ENCODE measurements around the gene LRCOL1.
A peak's percentile ranks its signal among the peaks of the same experiment; 100 is the strongest.

LRCOL1 gene

GRCh38 chr12:132560614-132561426 lies 49.6 kb downstream of the LRCOL1 start:
- Histone ChIP-seq H3K9me3 (ENCODE audit: control insufficient read depth in 5 of 5, low read length in 5 of 5) (no peaks in the 10 kb centered on the region), H3K27ac (ENCODE audit: low read depth, low read length) (no peak overlapping the region), H3K27me3 (ENCODE audit: control insufficient read depth in 5 of 5, insufficient read depth in 4 of 5, low read length in 5 of 5) (no peaks in the 10 kb centered on the region), H3K36me3 (ENCODE audit: control insufficient read depth in 5 of 5, insufficient read depth in 5 of 5, low read length in 5 of 5) (peaks cover 0 to 10% (median 9%) of the 10 kb centered on the region in 5 donors), H3K9ac (ENCODE audit: low read length in 5 of 5) (peak overlapping the region in 1 of 5 donors; percentile 7), H3K4me3 (ENCODE audit: low read depth in 1 of 5, low read length in 5 of 5) (peak overlapping the region in 4 of 5 donors; percentile 17 to 73 (median 65)), H3K4me1 (ENCODE audit: control insufficient read depth in 5 of 5, insufficient read depth in 5 of 5, low read length in 5 of 5) (peaks cover 2 to 34% (median 19%) of the 10 kb centered on the region in 5 donors)

- H3K9me3 ChIP-seq (ENCODE audit: control insufficient read depth in 5 of 5, low read length in 5 of 5) = no peaks in the 10 kb centered on the region
- H3K27me3 ChIP-seq (ENCODE audit: control insufficient read depth in 5 of 5, insufficient read depth in 4 of 5, low read length in 5 of 5) = no peaks in the 10 kb centered on the region
- H3K36me3 ChIP-seq (ENCODE audit: control insufficient read depth in 5 of 5, insufficient read depth in 5 of 5, low read length in 5 of 5) = peaks cover 0 to 7% (median 4%) of the 10 kb centered on the region in 5 donors
- peak overlapping the region in 4 of 5 donors; percentile 53 to 73 (median 65) for H3K4me3 ChIP-seq (ENCODE audit: low read depth in 1 of 5, low read length in 5 of 5)
- peaks cover 2 to 34% (median 19%) of the 10 kb centered on the region in 5 donors for H3K4me1 ChIP-seq (ENCODE audit: control insufficient read depth in 5 of 5, insufficient read depth in 5 of 5, low read length in 5 of 5)
- H3K9ac ChIP-seq (ENCODE audit: low read length in 5 of 5) = no peak overlapping the region
- H3K27ac ChIP-seq (ENCODE audit: low read depth, low read length) = no peak overlapping the region
Observed at GRCh38 chr12:132560364-132560613, 50.1 kb downstream of the LRCOL1 start.

- no peak overlapping the region for H3K27ac ChIP-seq (ENCODE audit: low read depth, low read length)
- peak overlapping the region in 4 of 5 donors; percentile 54 to 73 (median 65) for H3K4me3 ChIP-seq (ENCODE audit: low read depth in 1 of 5, low read length in 5 of 5)
- peaks cover 0 to 5% (median 0%) of the 10 kb centered on the region in 5 donors for H3K36me3 ChIP-seq (ENCODE audit: control insufficient read depth in 5 of 5, insufficient read depth in 5 of 5, low read length in 5 of 5)
- H3K4me1 ChIP-seq (ENCODE audit: control insufficient read depth in 5 of 5, insufficient read depth in 5 of 5, low read length in 5 of 5) = peaks cover 2 to 34% (median 19%) of the 10 kb centered on the region in 5 donors
- H3K9ac ChIP-seq (ENCODE audit: low read length in 5 of 5) = peak overlapping the region in 1 of 5 donors; percentile 59
- no peaks in the 10 kb centered on the region for H3K9me3 ChIP-seq (ENCODE audit: control insufficient read depth in 5 of 5, low read length in 5 of 5)
- no peaks in the 10 kb centered on the region for H3K27me3 ChIP-seq (ENCODE audit: control insufficient read depth in 5 of 5, insufficient read depth in 4 of 5, low read length in 5 of 5)
Observed at GRCh38 chr12:132559652-132560363, 50.6 kb downstream of the LRCOL1 start.

- peaks cover 2 to 34% (median 19%) of the 10 kb centered on the region in 5 donors for H3K4me1 ChIP-seq (ENCODE audit: control insufficient read depth in 5 of 5, insufficient read depth in 5 of 5, low read length in 5 of 5)
- H3K27ac ChIP-seq (ENCODE audit: low read depth, low read length) = no peak overlapping the region
- peak overlapping the region in 4 of 5 donors; percentile 54 to 69 (median 62) for H3K4me3 ChIP-seq (ENCODE audit: low read depth in 1 of 5, low read length in 5 of 5)
- peak overlapping the region in 1 of 5 donors; percentile 59 for H3K9ac ChIP-seq (ENCODE audit: low read length in 5 of 5)
- no peaks in the 10 kb centered on the region for H3K27me3 ChIP-seq (ENCODE audit: control insufficient read depth in 5 of 5, insufficient read depth in 4 of 5, low read length in 5 of 5)
- no peaks in the 10 kb centered on the region for H3K9me3 ChIP-seq (ENCODE audit: control insufficient read depth in 5 of 5, low read length in 5 of 5)
- H3K36me3 ChIP-seq (ENCODE audit: control insufficient read depth in 5 of 5, insufficient read depth in 5 of 5, low read length in 5 of 5) = peaks cover 0 to 7% (median 1%) of the 10 kb centered on the region in 5 donors
Observed at GRCh38 chr12:132558861-132559623, 51.3 kb downstream of the LRCOL1 start.

- H3K27ac ChIP-seq (ENCODE audit: low read depth, low read length) = no peak overlapping the region
- peaks cover 2 to 34% (median 19%) of the 10 kb centered on the region in 5 donors for H3K4me1 ChIP-seq (ENCODE audit: control insufficient read depth in 5 of 5, insufficient read depth in 5 of 5, low read length in 5 of 5)
- H3K4me3 ChIP-seq (ENCODE audit: low read depth in 1 of 5, low read length in 5 of 5) = no peak overlapping the region
- no peaks in the 10 kb centered on the region for H3K9me3 ChIP-seq (ENCODE audit: control insufficient read depth in 5 of 5, low read length in 5 of 5)
- no peak overlapping the region for H3K9ac ChIP-seq (ENCODE audit: low read length in 5 of 5)
- H3K27me3 ChIP-seq (ENCODE audit: control insufficient read depth in 5 of 5, insufficient read depth in 4 of 5, low read length in 5 of 5) = no peaks in the 10 kb centered on the region
- H3K36me3 ChIP-seq (ENCODE audit: control insufficient read depth in 5 of 5, insufficient read depth in 5 of 5, low read length in 5 of 5) = peaks cover 0 to 13% (median 6%) of the 10 kb centered on the region in 5 donors
Observed at GRCh38 chr12:132558042-132558856, 52.1 kb downstream of the LRCOL1 start.

GRCh38 chr12:132557291-132558015 lies 52.9 kb downstream of the LRCOL1 start:
- peaks cover 0 to 21% (median 6%) of the 10 kb centered on the region in 5 donors for H3K36me3 ChIP-seq (ENCODE audit: control insufficient read depth in 5 of 5, insufficient read depth in 5 of 5, low read length in 5 of 5)
- no peaks in the 10 kb centered on the region for H3K9me3 ChIP-seq (ENCODE audit: control insufficient read depth in 5 of 5, low read length in 5 of 5)
- no peak overlapping the region for H3K9ac ChIP-seq (ENCODE audit: low read length in 5 of 5)
- H3K27ac ChIP-seq (ENCODE audit: low read depth, low read length) = no peak overlapping the region
- H3K4me3 ChIP-seq (ENCODE audit: low read depth in 1 of 5, low read length in 5 of 5) = no peak overlapping the region
- H3K27me3 ChIP-seq (ENCODE audit: control insufficient read depth in 5 of 5, insufficient read depth in 4 of 5, low read length in 5 of 5) = no peaks in the 10 kb centered on the region
- peaks cover 2 to 34% (median 19%) of the 10 kb centered on the region in 5 donors for H3K4me1 ChIP-seq (ENCODE audit: control insufficient read depth in 5 of 5, insufficient read depth in 5 of 5, low read length in 5 of 5)

- no peak overlapping the region for H3K27ac ChIP-seq (ENCODE audit: low read depth, low read length)
Observed at GRCh38 chr12:132556801-132557200, 53.6 kb downstream of the LRCOL1 start.

GRCh38 chr12:132556216-132556615 lies 54.2 kb downstream of the LRCOL1 start:
- H3K4me3 ChIP-seq (ENCODE audit: low read depth in 1 of 5, low read length in 5 of 5) = no peak overlapping the region
- H3K27ac ChIP-seq (ENCODE audit: low read depth, low read length) = no peak overlapping the region
- no peaks in the 10 kb centered on the region for H3K27me3 ChIP-seq (ENCODE audit: control insufficient read depth in 5 of 5, insufficient read depth in 4 of 5, low read length in 5 of 5)
- no peaks in the 10 kb centered on the region for H3K9me3 ChIP-seq (ENCODE audit: control insufficient read depth in 5 of 5, low read length in 5 of 5)
- H3K9ac ChIP-seq (ENCODE audit: low read length in 5 of 5) = no peak overlapping the region
- peaks cover 0 to 33% (median 8%) of the 10 kb centered on the region in 5 donors for H3K36me3 ChIP-seq (ENCODE audit: control insufficient read depth in 5 of 5, insufficient read depth in 5 of 5, low read length in 5 of 5)
- peaks cover 2 to 29% (median 19%) of the 10 kb centered on the region in 5 donors for H3K4me1 ChIP-seq (ENCODE audit: control insufficient read depth in 5 of 5, insufficient read depth in 5 of 5, low read length in 5 of 5)

More at GRCh38 chr12:132556801-132557200, 53.6 kb downstream of the LRCOL1 start:
- Histone ChIP-seq H3K9me3 (ENCODE audit: control insufficient read depth in 5 of 5, low read length in 5 of 5) (no peaks in the 10 kb centered on the region), H3K36me3 (ENCODE audit: control insufficient read depth in 5 of 5, insufficient read depth in 5 of 5, low read length in 5 of 5) (peaks cover 0 to 28% (median 6%) of the 10 kb centered on the region in 5 donors), H3K4me1 (ENCODE audit: control insufficient read depth in 5 of 5, insufficient read depth in 5 of 5, low read length in 5 of 5) (peaks cover 2 to 34% (median 19%) of the 10 kb centered on the region in 5 donors), H3K4me3 (ENCODE audit: low read depth in 1 of 5, low read length in 5 of 5) (no peak overlapping the region), H3K9ac (ENCODE audit: low read length in 5 of 5) (no peak overlapping the region), H3K27me3 (ENCODE audit: control insufficient read depth in 5 of 5, insufficient read depth in 4 of 5, low read length in 5 of 5) (no peaks in the 10 kb centered on the region)

- Histone ChIP-seq H3K27me3 (ENCODE audit: control insufficient read depth in 5 of 5, insufficient read depth in 4 of 5, low read length in 5 of 5) (no peaks in the 10 kb centered on the region), H3K4me3 (ENCODE audit: low read depth in 1 of 5, low read length in 5 of 5) (no peak overlapping the region), H3K36me3 (ENCODE audit: control insufficient read depth in 5 of 5, insufficient read depth in 5 of 5, low read length in 5 of 5) (peaks cover 0 to 38% (median 10%) of the 10 kb centered on the region in 5 donors), H3K4me1 (ENCODE audit: control insufficient read depth in 5 of 5, insufficient read depth in 5 of 5, low read length in 5 of 5) (peaks cover 0 to 24% (median 14%) of the 10 kb centered on the region in 5 donors), H3K27ac (ENCODE audit: low read depth, low read length) (no peak overlapping the region), H3K9me3 (ENCODE audit: control insufficient read depth in 5 of 5, low read length in 5 of 5) (no peaks in the 10 kb centered on the region), H3K9ac (ENCODE audit: low read length in 5 of 5) (no peak overlapping the region)
Observed at GRCh38 chr12:132555686-132556085, 54.7 kb downstream of the LRCOL1 start.

All from subcutaneous abdominal adipose tissue (tissue), 5 donors.